Vagina (tissue), 2 donors: Measurements from ENCODE around the gene MTUS2. TPM values are rescaled to one million over a fixed set of nuclear protein-coding genes. Genes with fewer than 3 reads are reported as not detected.

ENCODE experiments used
- DNase-seq, 2 donors: peaks; one replicate each; pipeline ENCODE4 v3.0.0-alpha.2; 2017; ENCODE audit errors: extremely low spot score in 2 of 2
- H3K27ac ChIP-seq: fragments of 200-600 bp; sonication (generic); one replicate; pipeline ENCODE4 v1.5.1; 2019
- H3K27me3 ChIP-seq: fragments of 200-600 bp; sonication (generic); one replicate; pipeline ENCODE4 v1.5.1; 2019
- H3K36me3 ChIP-seq, 2 donors: fragments of 200-600 bp; sonication (generic); one replicate each; pipeline ENCODE4 v1.5.1; 2017 to 2019
- H3K4me1 ChIP-seq: fragments of 200-600 bp; sonication (generic); one replicate; pipeline ENCODE4 v1.5.1; 2019
- H3K4me3 ChIP-seq, 2 donors: fragments of 200-600 bp; sonication (generic); 1 replicate in 1 of 2; 2 replicates in 1 of 2; pipeline ENCODE4 v1.5.1; 2016 to 2019
- H3K9me3 ChIP-seq: fragments of 200-600 bp; sonication (generic); one replicate; pipeline ENCODE4 v1.5.1; 2019
- CTCF ChIP-seq, 3 experiments: fragments of 450-650 bp in 2 of 3; fragments of 200-600 bp in 1 of 3; sonication (generic) in 1 of 3; IDR thresholded peaks; one replicate each; pipeline ENCODE4 v1.5.1; 2017 to 2019; ENCODE audit warnings: antibody characterized with exemption in 3 of 3, mild to moderate bottlenecking in 2 of 3, moderate library complexity in 2 of 3
- POLR2A ChIP-seq, 2 donors: fragments of 450-650 bp; IDR thresholded peaks; one replicate each; pipeline ENCODE4 v1.6.1; 2017; ENCODE audit warnings: antibody characterized with exemption in 2 of 2, mild to moderate bottlenecking in 2 of 2, moderate library complexity in 2 of 2
- POLR2AphosphoS5 ChIP-seq, 2 donors: sonication (generic); formaldehyde crosslinking; IDR thresholded peaks; one replicate each; pipeline ENCODE4 v1.9.0; 2017; ENCODE audit warnings: antibody characterized with exemption in 2 of 2, mild to moderate bottlenecking in 2 of 2, low read depth in 1 of 2; ENCODE audit not compliant: insufficient read depth in 1 of 2
- intact Hi-C: fragments of 100-400 bp; cut with DNase I; formaldehyde crosslinking; loops from one replicate; pipeline ENCODE4 v1.15.1; 2023
- total RNA-seq: library from RNA; depleted of rRNA; stranded (reverse); fragments of >200 nt; gene quantifications from one replicate; pipeline ENCODE4 v1.2.3, GENCODE V29; 2016

Gene MTUS2
- total RNA-seq, 1 donor from 2014 or later = 0.74 TPM

GRCh38 chr13:28864544-28864943 lies 44.4 kb downstream of the MTUS2 start:
- TF ChIP-seq POLR2AphosphoS5 (IDR thresholded peaks at IDR 0.05; ENCODE audit: insufficient read depth in 1 of 2, low read depth in 1 of 2) (no peak), CTCF (IDR thresholded peaks at IDR 0.05) (no peak), POLR2A (IDR thresholded peaks at IDR 0.05) (no peak)
- Histone ChIP-seq H3K27ac (no peak overlapping the region), H3K4me1 (no peaks in the 10 kb centered on the region), H3K4me3 (no peak overlapping the region), H3K9me3 (no peaks in the 10 kb centered on the region), H3K27me3 (no peaks in the 10 kb centered on the region), H3K36me3 (no peaks in the 10 kb centered on the region)
- intact Hi-C loops = no loop called here
- DNase-seq = no peak

GRCh38 chr13:28865149-28865744 lies 45.1 kb downstream of the MTUS2 start:
- no peaks in the 10 kb centered on the region for H3K27me3 ChIP-seq
- H3K9me3 ChIP-seq = no peaks in the 10 kb centered on the region
- H3K4me3 ChIP-seq = no peak overlapping the region
- intact Hi-C loops = no loop called here
- no peak overlapping the region for H3K27ac ChIP-seq
- H3K36me3 ChIP-seq = no peaks in the 10 kb centered on the region
- no peaks in the 10 kb centered on the region for H3K4me1 ChIP-seq
- TF ChIP-seq POLR2AphosphoS5 (IDR thresholded peaks at IDR 0.05; ENCODE audit: insufficient read depth in 1 of 2, low read depth in 1 of 2) (no peak), POLR2A (IDR thresholded peaks at IDR 0.05) (no peak), CTCF (IDR thresholded peaks at IDR 0.05) (no peak)
- no peak for DNase-seq

GRCh38 chr13:28865951-28866350 lies 45.8 kb downstream of the MTUS2 start:
- Histone ChIP-seq H3K27me3 (no peaks in the 10 kb centered on the region), H3K9me3 (no peaks in the 10 kb centered on the region), H3K27ac (no peak overlapping the region), H3K4me1 (no peaks in the 10 kb centered on the region), H3K4me3 (no peak overlapping the region), H3K36me3 (no peaks in the 10 kb centered on the region)
- intact Hi-C loops = no loop called here
- DNase-seq = no peak
- TF ChIP-seq POLR2A (IDR thresholded peaks at IDR 0.05) (no peak), CTCF (IDR thresholded peaks at IDR 0.05) (no peak), POLR2AphosphoS5 (IDR thresholded peaks at IDR 0.05; ENCODE audit: insufficient read depth in 1 of 2, low read depth in 1 of 2) (no peak)

- H3K27me3 ChIP-seq = no peaks in the 10 kb centered on the region
- H3K27ac ChIP-seq = no peak overlapping the region
- H3K36me3 ChIP-seq = no peaks in the 10 kb centered on the region
- H3K4me1 ChIP-seq = no peaks in the 10 kb centered on the region
- no peak for DNase-seq
- TF ChIP-seq POLR2AphosphoS5 (IDR thresholded peaks at IDR 0.05; ENCODE audit: insufficient read depth in 1 of 2, low read depth in 1 of 2) (no peak), CTCF (IDR thresholded peaks at IDR 0.05) (no peak), POLR2A (IDR thresholded peaks at IDR 0.05) (no peak)
- H3K4me3 ChIP-seq = no peak overlapping the region
- intact Hi-C loops = no loop called here
- no peaks in the 10 kb centered on the region for H3K9me3 ChIP-seq
Observed at GRCh38 chr13:28866932-28867331, 46.8 kb downstream of the MTUS2 start.

GRCh38 chr13:28867564-28867963 lies 47.4 kb downstream of the MTUS2 start:
- Histone ChIP-seq H3K9me3 (no peaks in the 10 kb centered on the region), H3K4me1 (no peaks in the 10 kb centered on the region)
- TF ChIP-seq POLR2AphosphoS5 (IDR thresholded peaks at IDR 0.05; ENCODE audit: insufficient read depth in 1 of 2, low read depth in 1 of 2) (no peak), POLR2A (IDR thresholded peaks at IDR 0.05) (no peak), CTCF (IDR thresholded peaks at IDR 0.05) (no peak)

More at GRCh38 chr13:28867564-28867963, 47.4 kb downstream of the MTUS2 start:
- intact Hi-C loops = no loop called here
- Histone ChIP-seq H3K4me3 (no peak overlapping the region), H3K27ac (no peak overlapping the region), H3K27me3 (no peaks in the 10 kb centered on the region), H3K36me3 (no peaks in the 10 kb centered on the region)
- DNase-seq = no peak
